A673 (cell line): ENCODE results near the gene SIRT7. TPM values are rescaled to one million over a fixed set of nuclear protein-coding genes. Genes with fewer than 3 reads are reported as not detected.
"Not testable (repeated sequence)": the region's sequence is repeated elsewhere in the genome, so short reads cannot be mapped to it uniquely, and the experiment has no call there.

Source experiments
- BruUV-seq: library from RNA; stranded (reverse); fragments of 400-500 nt; replicated peaks from 2 replicates; lab custom pipeline; 2021; lab: Mats Ljungman, UMichigan
- CTCF ChIA-PET: fragments of 300-600 bp; sonication (Branson Sonifier 250); formaldehyde crosslinking; loops from one replicate; lab custom pipeline; 2022; ENCODE audit warnings: antibody characterized with exemption; lab: Charles Lee
- POLR2A ChIA-PET: fragments of 300-600 bp; sonication (Branson Sonifier 250); formaldehyde crosslinking; loops from one replicate; lab custom pipeline; 2022; ENCODE audit warnings: antibody characterized with exemption; ENCODE audit not compliant: low non-redundant PET; lab: Charles Lee
- DNase-seq: peaks from one replicate; pipeline ENCODE4 v3.0.0-alpha.2; 2015; ENCODE audit warnings: low spot score
- H3K27ac ChIP-seq: fragments of 200-600 bp; sonication (generic); 2 replicates; pipeline ENCODE4 v1.5.1; 2016; ENCODE audit warnings: mixed run types, low read depth, mild to moderate bottlenecking, mixed read lengths, antibody characterized with exemption, low read length; ENCODE audit not compliant: poor library complexity, severe bottlenecking
- H3K27me3 ChIP-seq: fragments of 200-600 bp; sonication (generic); replicated peaks from 2 replicates; pipeline ENCODE4 v1.6.1; 2017; ENCODE audit warnings: mixed run types, low read depth, mild to moderate bottlenecking, mixed read lengths, antibody characterized with exemption, low read length; ENCODE audit not compliant: insufficient read depth, poor library complexity
- H3K36me3 ChIP-seq: fragments of 200-600 bp; sonication (generic); 2 replicates; pipeline ENCODE4 v1.6.1; 2016; ENCODE audit warnings: mixed run types, mild to moderate bottlenecking, mixed read lengths, antibody characterized with exemption, low read length; ENCODE audit not compliant: insufficient read depth, poor library complexity, severe bottlenecking
- H3K4me1 ChIP-seq: fragments of 200-600 bp; sonication (generic); 2 replicates; pipeline ENCODE4 v1.6.1; 2017; ENCODE audit warnings: mixed run types, mild to moderate bottlenecking, mixed read lengths, antibody characterized with exemption, low read length; ENCODE audit not compliant: insufficient read depth, poor library complexity, severe bottlenecking
- H3K4me3 ChIP-seq: fragments of 200-600 bp; sonication (generic); 2 replicates; pipeline ENCODE4 v1.5.1; 2016; ENCODE audit warnings: low read depth, mixed run types, mild to moderate bottlenecking, mixed read lengths, low read length; ENCODE audit not compliant: poor library complexity, severe bottlenecking
- H3K9me3 ChIP-seq: fragments of 200-600 bp; sonication (generic); 2 replicates; pipeline ENCODE4 v1.6.1; 2016; ENCODE audit warnings: mixed run types, low read depth, mild to moderate bottlenecking, mixed read lengths, antibody characterized with exemption, low read length; ENCODE audit not compliant: poor library complexity, severe bottlenecking
- EZH2 ChIP-seq: fragments of 200-600 bp; sonication (generic); IDR thresholded peaks from 2 replicates; pipeline ENCODE4 v1.6.1; 2017; ENCODE audit warnings: borderline replicate concordance, low read depth, mild to moderate bottlenecking, mixed read lengths, antibody characterized with exemption, low read length; ENCODE audit not compliant: poor library complexity, severe bottlenecking
- intact Hi-C: fragments of 100-400 bp; cut with micrococcal nuclease; formaldehyde crosslinking; loops from one replicate; pipeline ENCODE4 v1.10.0; 2022; ENCODE audit not compliant: unreplicated experiment
- total RNA-seq: library from RNA; stranded (reverse); gene quantifications from 2 replicates; pipeline ENCODE4 v1.2.3, GENCODE V29; 2021
- TF ChIP-seq, protein P1 (sequence below): fragments of 300-800, 200-600 bp; sonication (generic); conservative IDR thresholded peaks from 2 replicates; pipeline ENCODE4 v1.5.1; 2017; ENCODE audit warnings: low read depth, mild to moderate bottlenecking, antibody characterized with exemption, low read length, moderate library complexity, mixed read lengths

Gene SIRT7
- total RNA-seq, 1 experiment from 2014 or later: 36.6 TPM

- ChIA-PET POLR2A (no interaction called here), CTCF (no interaction called here)
- no peaks in the 10 kb centered on the region for H3K9me3 ChIP-seq
- TF ChIP-seq, protein P1, sequence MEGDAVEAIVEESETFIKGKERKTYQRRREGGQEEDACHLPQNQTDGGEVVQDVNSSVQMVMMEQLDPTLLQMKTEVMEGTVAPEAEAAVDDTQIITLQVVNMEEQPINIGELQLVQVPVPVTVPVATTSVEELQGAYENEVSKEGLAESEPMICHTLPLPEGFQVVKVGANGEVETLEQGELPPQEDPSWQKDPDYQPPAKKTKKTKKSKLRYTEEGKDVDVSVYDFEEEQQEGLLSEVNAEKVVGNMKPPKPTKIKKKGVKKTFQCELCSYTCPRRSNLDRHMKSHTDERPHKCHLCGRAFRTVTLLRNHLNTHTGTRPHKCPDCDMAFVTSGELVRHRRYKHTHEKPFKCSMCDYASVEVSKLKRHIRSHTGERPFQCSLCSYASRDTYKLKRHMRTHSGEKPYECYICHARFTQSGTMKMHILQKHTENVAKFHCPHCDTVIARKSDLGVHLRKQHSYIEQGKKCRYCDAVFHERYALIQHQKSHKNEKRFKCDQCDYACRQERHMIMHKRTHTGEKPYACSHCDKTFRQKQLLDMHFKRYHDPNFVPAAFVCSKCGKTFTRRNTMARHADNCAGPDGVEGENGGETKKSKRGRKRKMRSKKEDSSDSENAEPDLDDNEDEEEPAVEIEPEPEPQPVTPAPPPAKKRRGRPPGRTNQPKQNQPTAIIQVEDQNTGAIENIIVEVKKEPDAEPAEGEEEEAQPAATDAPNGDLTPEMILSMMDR: no peak
- TF ChIP-seq EZH2: no peak
- H3K4me3 ChIP-seq: no peak overlapping the region
- H3K27me3 ChIP-seq: no peaks in the 10 kb centered on the region
- H3K27ac ChIP-seq: peak overlapping the region; percentile 21
- no TSS peak for BruUV-seq
- peaks cover 31% of the 10 kb centered on the region for H3K4me1 ChIP-seq
- peaks cover 19% of the 10 kb centered on the region for H3K36me3 ChIP-seq
- intact Hi-C loops: no loop called here
- DNase-seq: no peak
Measured at GRCh38 chr17:81920612-81921536, 2.9 kb upstream of the SIRT7 start.

- ChIA-PET POLR2A (no interaction called here), CTCF (no interaction called here)
- H3K9me3 ChIP-seq: no peaks in the 10 kb centered on the region
- no TSS peak for BruUV-seq
- TF ChIP-seq, protein P1: no peak
- no peak for TF ChIP-seq EZH2
- peaks cover 36% of the 10 kb centered on the region for H3K36me3 ChIP-seq
- DNase-seq: no peak
- no peaks in the 10 kb centered on the region for H3K27me3 ChIP-seq
- no peak overlapping the region for H3K4me3 ChIP-seq
- intact Hi-C loops: no loop called here
- H3K27ac ChIP-seq: no peak overlapping the region
- H3K4me1 ChIP-seq: peaks cover 18% of the 10 kb centered on the region
Measured at GRCh38 chr17:81918832-81919545, 1.0 kb upstream of the SIRT7 start.

GRCh38 chr17:81918333-81918669 lies 325 bp upstream of the SIRT7 start:
- BruUV-seq: not testable (repeated sequence)
- peaks cover 41% of the 10 kb centered on the region for H3K36me3 ChIP-seq

More at GRCh38 chr17:81918333-81918669, 325 bp upstream of the SIRT7 start:
- POLR2A ChIA-PET, H3K9me3 ChIP-seq, H3K27me3 ChIP-seq, DNase-seq, intact Hi-C loops, CTCF ChIA-PET: not testable (repeated sequence)
- peaks cover 12% of the 10 kb centered on the region for H3K4me1 ChIP-seq
- peak overlapping the region; percentile 85 for H3K4me3 ChIP-seq
- H3K27ac ChIP-seq: peak overlapping the region; percentile 76
